NB4 (cell line): Measurements from ENCODE around the gene RAP1GAP2.

ENCODE experiments used
- DNase-seq: peaks from one replicate; pipeline ENCODE4 v3.0.0; 2010; ENCODE audit warnings: low read depth
- H3K4me3 ChIP-seq: one replicate; pipeline ENCODE4 v1.5.1; 2011; ENCODE audit warnings: mild to moderate bottlenecking, low read depth, low read length, moderate library complexity
- CTCF ChIP-seq: IDR thresholded peaks from one replicate; pipeline ENCODE4 v1.5.1; 2012; ENCODE audit warnings: low read depth, low read length
- MAX ChIP-seq: IDR thresholded peaks from 2 replicates; pipeline ENCODE4 v1.6.1; 2011; ENCODE audit warnings: low read depth, low read length
- MYC ChIP-seq: IDR thresholded peaks from 2 replicates; pipeline ENCODE4 v1.6.1; 2011; ENCODE audit warnings: low read depth, low read length
- POLR2A ChIP-seq: IDR thresholded peaks from 2 replicates; pipeline ENCODE4 v1.6.1; 2011; ENCODE audit warnings: mild to moderate bottlenecking; ENCODE audit not compliant: insufficient read length; ENCODE audit errors: extremely low read depth

Gene RAP1GAP2

GRCh38 chr17:2860045-2860444, 63.8 kb downstream of the RAP1GAP2 start:
- no peak for TF ChIP-seq POLR2A
- no peak for DNase-seq

GRCh38 chr17:2860883-2861282, 64.6 kb downstream of the RAP1GAP2 start:
- no peak for DNase-seq
- TF ChIP-seq POLR2A (no peak), CTCF (no peak), MYC (no peak), MAX (no peak)
- no peak overlapping the region for H3K4me3 ChIP-seq

More at GRCh38 chr17:2860045-2860444, 63.8 kb downstream of the RAP1GAP2 start:
- H3K4me3 ChIP-seq = no peak overlapping the region

- TF ChIP-seq CTCF = no peak
- no peak for TF ChIP-seq MYC
- TF ChIP-seq MAX = no peak
- TF ChIP-seq POLR2A = no peak
- H3K4me3 ChIP-seq = no peak overlapping the region
- no peak for DNase-seq
Observed at GRCh38 chr17:2862197-2862596, 66.0 kb downstream of the RAP1GAP2 start.

- H3K4me3 ChIP-seq = no peak overlapping the region
- TF ChIP-seq MYC (no peak), CTCF (no peak), POLR2A (no peak), MAX (no peak)
- DNase-seq = no peak
Observed at GRCh38 chr17:2863204-2863603, 67.0 kb downstream of the RAP1GAP2 start.

- H3K4me3 ChIP-seq = no peak overlapping the region
- DNase-seq = no peak
- no peak for TF ChIP-seq CTCF
- no peak for TF ChIP-seq MYC
- TF ChIP-seq POLR2A = no peak
- no peak for TF ChIP-seq MAX
Observed at GRCh38 chr17:2865228-2865627, 69.0 kb downstream of the RAP1GAP2 start.

- TF ChIP-seq CTCF (no peak), POLR2A (no peak), MYC (no peak), MAX (no peak)
- no peak overlapping the region for H3K4me3 ChIP-seq
- peak; percentile 33 for DNase-seq
Observed at GRCh38 chr17:2867441-2868424, 71.5 kb downstream of the RAP1GAP2 start.
